Measurements from ENCODE around the gene LYST.
A peak's percentile ranks its signal among the peaks of the same experiment; 100 is the strongest.

LYST gene

DNA sequence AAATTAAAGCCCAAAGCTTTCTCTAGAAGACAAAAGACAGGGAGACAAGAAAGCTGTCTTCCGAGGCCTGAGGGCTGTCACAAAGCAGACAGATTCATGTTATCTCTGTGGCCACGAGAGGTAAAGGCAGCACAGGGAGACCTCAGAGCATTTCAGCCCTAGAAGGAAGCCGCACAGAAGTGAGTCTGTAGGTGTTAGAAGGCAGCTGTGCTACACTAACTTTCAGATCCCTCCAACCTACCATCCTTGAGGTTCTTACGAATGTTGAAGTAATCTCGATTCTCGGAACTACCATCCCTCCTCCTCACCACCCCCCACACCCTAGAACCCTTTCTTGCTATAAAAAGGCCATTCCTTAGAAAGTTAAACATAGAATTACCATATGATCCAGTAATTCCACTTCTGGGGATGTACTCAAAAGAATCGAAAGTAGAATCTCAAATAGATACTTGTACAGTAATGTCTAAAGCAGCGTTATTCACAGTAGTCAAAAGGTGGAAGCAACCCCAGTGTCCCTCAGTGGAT, 21.5 kb upstream of the LYST start:
- peak; percentile 63 for DNase-seq (ENCODE audit: low read depth)

DNA sequence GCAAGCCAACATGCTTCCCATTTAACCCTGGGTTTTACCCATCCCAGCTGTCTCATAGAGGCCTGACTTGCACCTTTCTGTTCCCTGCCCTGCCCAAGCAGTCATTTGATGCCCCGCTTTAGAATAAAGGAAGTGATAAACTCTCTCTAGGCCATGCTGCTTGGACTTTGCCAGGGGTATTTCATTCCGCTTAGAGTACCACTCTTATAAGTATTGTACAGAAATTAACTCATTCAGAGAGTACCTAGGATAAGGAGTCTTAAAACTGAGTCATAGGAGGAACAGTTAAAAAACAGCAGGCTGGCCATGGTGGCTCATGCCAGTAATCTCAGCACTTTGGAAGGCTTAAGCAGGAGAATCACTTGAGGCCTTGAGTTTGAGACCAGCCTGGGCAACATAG, 21.0 kb upstream of the LYST start:
- DNase-seq (ENCODE audit: low read depth), result no peak

DNA sequence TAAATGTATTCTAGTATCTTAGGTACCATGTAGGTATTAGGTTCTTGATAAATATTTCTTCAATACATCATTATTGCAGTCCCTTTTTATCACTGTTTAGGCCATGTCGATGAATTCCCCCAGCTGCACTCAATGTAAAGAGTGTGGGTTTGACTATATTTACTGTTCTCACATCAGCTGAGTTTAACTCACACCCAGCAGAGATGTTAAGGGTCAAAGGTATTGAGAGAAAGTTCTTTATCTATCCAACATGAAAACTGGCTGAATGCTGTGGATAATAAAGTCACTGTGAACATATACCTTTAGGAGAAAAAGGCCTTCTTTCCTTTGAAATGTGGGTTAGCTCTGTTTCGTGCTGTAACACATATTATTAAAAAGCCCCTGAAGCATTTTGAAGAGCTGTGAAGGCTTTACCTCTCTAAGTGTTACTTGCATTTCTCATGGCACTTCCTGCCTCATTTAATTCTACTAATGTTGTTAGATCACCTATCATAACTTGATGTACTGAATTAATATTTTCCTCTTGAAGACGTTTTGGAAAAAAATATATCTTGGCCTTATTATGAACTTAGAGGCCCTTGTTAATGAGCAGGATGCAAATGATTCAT, 19.1 kb upstream of the LYST start:
- DNase-seq (ENCODE audit: low read depth), result no peak

DNA sequence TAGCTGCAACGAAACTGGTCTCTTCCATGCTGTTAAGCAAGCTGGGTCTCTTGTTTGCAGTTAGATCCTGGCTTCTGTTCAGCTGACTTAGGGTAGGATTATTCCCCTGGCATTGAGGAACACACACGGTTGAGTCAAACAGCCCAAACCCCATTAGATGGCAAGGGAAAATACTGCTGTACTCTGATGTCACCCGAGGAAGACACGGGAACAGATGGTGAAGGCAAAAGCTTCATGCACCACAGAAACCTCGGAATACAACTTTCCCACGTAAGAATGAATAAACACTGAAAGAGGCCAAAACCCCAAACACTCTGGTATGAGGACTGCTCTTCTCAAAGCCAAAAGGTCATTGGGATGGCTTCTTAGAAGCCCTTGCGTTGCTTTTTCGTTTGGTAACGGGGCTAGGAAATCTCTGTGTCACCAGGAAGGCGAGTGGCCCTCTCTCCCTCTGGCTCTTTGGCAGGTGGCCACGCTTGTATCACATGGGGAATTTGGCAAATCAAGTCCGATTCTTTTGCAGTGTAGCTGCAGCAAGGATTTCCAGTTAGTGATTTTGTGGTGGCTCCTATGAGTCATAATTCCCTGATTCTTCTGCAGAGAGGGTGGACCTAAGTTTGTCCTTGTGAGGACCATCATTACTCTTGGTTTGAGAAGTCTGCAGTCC, 16.7 kb upstream of the LYST start:
- no peak for DNase-seq (ENCODE audit: low read depth)

DNA sequence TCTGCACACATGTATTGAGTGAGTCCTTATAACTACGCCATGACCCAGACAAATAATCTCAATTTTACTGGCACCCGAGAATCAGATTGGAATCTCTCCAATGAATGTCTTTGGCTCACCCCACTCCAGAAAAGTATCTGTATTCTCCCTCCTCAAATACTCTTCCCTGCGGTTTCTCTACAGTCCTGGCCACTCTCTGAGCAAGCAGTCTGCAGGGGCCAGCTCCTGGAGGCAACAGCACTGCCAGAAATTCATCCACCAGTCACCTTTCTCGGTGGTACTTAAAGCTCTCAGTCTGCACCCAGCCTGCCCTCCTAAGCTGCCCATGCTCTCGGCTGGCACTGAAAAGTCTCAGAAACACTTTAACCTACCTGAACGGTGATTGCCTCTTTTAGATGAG, 16.1 kb upstream of the LYST start:
- no peak for DNase-seq (ENCODE audit: low read depth)

DNA sequence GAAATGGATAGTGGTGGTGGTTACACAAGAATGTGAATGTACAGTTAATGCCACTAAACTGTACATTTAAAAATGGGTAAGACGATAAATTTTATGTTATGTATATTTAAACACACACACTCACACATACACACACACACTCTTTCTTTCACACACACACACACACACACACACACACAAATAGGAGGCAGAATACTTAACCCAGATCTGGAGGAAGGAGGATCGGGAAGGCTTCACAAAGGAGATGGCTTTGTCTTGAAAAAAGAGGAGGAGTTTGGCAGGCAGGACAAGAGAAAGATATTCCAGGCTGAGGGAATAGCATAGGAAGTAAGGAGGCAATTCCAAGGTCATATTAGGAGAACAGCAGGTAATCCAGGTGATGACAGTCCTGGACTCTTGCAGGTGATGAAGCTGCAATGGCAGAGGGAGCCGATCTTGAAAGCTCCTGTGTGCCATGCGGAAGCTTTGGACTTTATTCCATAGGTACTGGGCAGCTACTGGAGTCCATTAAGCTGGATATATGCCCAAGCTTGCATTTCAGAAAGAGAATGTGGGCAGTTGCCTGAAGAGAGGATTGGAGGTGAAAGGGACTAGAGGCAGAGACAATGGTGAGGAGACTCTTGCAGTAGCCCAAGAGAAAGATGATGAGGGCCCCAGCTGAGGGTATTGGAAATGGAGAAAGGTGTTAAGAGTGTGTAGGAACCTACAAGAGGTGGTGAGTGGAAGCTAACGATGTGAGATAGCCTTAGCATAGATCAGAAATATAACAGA, 15.4 kb upstream of the LYST start:
- no peak for DNase-seq (ENCODE audit: low read depth)

DNA sequence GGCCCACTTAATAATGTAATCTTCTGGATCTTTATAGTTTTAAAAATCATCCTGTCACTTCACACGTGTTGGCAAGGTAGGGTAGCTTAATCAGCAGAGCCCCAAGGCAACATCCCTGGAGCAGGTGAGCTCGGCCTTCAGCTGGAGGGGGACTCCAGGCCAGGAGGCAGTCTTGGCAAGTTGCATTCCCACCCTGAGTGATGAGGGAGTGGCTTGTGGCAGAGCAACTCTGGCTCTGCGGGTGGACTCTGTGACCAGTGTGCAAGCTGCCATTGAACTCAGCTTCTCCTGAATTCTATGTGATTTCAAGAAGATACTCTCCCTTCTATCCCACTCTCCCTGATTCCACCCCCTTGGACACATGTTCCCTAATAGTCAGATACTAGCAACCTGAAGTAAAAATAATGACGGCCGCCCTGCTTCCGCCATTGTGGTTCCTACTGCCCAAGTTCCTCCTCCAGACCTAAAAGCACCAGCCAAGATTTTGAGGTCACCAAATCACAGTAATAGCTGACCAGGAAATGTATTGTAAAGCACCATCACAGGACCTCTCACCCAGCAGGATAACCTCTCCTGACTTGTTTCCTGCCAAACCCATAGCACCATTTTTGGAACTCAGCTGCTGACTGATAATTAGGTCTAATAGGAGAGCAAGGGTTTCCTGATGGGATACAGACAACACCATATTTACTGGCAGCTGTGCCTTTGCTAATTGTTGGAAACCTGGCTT, 11.5 kb upstream of the LYST start:
- no peak for DNase-seq (ENCODE audit: low read depth)

DNA sequence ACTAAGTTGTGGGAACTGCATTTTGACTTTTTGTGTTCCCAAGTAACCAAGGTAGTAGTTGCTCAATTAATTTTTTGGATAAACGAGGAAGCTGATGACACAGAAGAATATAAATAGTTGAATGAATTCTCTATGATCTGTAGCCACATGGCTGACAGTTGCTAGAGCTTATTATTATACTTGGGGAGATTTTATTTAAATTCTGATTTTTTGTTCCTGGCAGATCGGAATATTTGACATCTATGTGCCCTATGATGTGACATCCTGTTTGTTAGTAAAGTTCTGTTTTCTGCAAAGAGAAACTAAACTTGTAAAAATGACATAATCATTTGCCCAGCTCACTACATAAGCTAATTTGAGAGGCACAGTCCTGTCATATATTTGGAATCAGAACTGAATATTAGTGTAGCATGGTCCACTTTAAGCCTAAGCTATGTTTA, 9.7 kb upstream of the LYST start:
- DNase-seq (ENCODE audit: low read depth), result no peak

DNA sequence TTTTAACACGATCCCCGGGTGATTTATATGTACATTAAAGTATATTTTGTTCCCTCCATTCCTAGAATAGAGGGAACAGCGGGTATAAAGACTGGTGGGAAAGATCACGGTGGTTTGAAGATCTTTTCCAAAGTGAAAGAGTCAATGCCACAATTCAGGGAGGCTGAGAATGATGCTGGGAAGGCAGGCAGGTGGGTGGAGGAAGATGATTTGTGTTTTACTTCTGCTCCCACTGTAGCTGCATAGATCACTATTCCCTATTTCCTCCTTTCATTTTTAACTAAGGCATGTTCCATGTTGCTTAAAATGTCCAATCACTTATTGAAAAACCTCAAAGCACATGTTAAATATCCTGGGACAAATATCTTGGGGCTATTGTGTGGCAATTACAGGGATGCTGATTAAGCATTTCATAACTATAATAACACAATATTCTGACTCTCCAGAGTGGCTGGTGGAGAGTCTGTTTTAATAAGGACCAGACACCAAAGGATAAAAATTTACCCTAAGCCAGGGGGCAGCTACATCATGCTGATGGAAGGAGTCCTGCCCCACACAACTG, 8.4 kb upstream of the LYST start:
- no peak for DNase-seq (ENCODE audit: low read depth)

DNA sequence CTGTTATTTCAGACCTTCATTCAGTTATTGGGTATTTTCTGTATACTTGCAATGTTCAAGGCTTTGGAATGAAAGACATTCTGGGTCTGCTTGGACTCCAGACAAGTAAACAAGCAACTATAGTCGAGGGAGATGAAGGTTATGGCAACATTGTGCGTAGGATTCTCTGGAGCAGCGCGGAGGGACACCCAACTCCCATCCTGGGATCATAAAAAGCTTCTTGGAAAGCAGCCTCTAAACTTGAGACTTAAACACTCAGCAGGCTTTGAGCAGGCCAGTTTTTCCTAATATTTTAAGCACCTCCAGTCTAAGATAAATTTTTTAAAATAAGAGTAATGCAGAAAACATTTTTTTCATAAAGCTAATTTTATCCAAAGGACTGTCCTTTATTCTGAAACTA, 7.6 kb upstream of the LYST start:
- DNase-seq (ENCODE audit: low read depth), result no peak

DNA sequence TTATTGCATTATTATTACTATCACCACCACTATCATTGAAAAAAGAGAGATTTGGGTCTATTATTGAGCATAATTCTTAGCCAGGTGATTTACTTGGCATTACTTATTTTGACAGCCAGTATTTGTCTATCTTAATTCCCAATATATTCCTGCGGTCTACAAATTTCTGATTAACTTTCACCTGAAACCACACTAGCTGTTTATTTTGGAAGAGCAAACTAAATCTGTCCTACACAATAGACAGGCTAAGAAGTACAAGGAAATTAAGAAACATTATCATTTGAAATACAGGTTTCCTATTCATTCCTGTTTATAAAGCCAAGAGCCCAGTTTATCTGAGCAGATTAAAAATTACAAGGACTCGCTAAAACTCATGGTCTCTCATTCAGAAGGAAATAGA, 6.9 kb upstream of the LYST start:
- DNase-seq (ENCODE audit: low read depth), result no peak

DNA sequence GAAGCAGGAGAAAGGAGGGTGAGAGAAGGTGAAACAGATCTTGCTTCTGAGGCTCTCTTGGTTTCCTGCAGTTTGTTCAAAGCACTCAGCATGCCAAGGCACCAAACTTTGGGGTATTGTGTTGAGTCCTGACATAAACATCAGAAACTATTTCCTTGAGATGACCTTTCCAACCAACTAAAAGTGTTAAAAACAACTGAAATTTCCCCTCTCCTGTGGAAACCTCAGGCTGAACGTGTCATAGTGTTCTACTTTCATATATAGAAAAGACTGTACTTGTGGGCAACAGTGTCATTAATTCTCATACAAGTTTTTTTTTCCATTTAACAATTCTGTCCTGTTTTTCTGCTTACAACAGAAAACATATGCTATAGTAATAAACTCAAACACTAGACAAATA, 6.3 kb upstream of the LYST start:
- no peak for DNase-seq (ENCODE audit: low read depth)

DNA sequence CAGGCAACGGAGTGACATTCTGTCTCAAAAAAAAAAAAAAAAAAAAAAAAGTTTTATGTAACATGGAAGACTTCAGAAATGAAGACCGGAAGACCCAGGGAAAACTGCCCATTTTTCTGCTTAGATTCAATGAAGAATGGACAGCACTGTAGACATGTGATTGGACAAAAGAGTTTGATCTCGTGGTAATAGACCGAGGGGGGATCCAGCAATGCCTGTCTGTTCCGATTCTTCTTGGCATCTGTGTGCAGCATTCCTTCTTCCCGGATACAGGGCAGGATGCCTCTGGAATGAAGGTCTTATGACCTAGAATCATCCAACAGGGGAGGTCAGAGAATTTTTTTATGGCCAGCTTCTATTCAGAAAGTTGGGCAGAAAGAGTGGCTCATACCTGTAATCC, 5.6 kb upstream of the LYST start:
- DNase-seq (ENCODE audit: low read depth), result no peak

DNA sequence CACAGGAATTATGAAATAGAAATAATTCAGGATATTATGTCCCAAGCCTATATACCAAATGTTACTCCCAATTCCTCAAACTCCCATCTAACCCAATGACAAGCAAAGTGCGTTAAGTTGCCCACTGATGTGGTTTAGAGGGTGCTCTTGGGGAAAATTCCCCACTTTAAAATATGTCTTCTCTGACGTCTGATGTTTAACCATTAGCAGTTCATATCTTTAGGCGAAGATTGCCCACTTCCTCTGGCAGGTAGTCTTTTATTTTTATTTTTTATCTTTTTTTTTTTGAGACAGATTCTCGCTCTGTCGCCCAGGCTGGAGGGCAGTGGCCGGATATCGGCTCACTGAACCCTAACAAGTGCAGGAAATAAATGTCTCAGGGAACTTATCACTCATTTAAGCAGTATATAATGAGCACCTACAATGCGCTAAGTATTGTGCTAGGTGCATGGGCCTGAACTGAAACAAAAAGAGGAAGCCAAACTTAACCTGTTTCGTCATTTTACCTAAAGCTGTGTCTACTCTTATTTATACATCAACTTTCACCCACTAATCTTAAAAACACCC, 1.3 kb upstream of the LYST start:
- DNase-seq (ENCODE audit: low read depth), result no peak

DNA sequence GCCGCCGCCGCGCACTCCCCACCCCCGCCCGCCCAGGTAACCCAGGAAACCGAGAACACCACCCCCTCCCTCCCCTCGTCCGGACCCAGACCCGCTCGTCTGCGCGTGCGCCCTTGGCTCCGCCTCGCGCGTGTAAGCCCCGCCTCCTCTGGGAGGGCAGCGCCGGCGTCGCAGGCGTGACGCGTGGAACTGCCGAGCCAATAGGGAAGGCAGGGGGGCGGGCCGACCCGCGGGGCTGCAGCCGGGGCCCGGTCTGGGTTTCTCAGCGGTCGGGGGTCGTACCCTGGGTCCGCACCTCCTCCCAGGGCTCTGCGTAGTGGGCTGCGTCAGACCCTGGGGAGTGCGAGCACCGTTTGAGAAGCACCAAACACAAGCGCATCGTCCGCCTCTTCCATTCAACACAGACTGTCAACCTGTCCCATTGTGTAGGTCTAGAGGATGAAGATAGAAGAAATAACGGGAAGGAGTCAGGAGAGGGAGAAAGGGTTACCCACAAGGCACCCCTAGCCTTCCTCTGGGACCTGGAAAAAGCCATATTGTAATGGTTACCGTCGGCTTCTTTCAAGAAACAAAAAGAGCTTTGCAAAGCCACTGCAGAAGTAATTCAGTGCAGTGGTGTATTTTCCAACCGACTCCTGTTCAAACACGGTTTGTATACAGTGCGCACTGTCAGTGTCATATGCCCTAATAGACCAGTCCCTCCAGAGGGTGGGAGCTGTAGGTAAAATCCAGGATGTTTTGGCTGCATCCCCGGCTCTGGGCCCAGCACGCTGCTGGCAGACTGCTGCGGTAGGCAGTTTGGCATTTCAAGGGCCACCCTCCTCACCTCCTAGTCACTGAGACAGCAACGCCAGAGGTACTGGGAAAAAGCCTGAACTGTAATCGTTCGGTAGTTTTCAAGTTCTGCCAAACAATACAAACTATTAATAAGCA, 473 bp upstream of the LYST start:
- DNase-seq (ENCODE audit: low read depth), result peak; percentile 97

DNA sequence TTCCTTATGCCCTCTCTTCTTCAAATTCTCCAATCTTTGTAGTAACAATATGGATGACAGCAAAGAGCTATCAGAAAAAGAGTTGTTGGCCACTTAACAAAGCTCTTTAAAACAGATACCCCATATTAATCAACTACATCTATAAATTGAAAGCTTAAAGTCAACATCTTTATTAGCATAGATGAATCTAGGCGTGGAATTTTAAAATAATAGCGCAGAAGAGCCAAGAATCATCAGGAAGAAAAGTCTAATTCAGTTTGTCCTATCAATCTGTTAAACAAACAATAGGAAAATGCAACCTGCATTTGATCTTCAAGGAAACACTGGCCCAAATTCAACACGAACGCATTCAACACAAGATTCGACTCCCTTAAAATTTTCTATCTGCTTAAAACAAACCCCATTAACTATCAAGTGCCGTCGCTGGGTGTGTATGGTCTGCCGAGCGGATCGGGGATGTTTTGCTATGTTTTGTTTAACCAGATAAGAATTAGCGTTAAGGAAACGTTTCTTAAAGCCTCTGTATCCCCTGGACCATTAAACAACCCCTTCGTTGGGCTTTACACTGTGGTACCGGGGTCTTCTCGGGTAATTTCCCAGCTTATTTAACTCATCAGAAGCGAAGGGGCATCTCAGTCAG, 1.0 kb downstream of the LYST start:
- DNase-seq (ENCODE audit: low read depth), result no peak

DNA sequence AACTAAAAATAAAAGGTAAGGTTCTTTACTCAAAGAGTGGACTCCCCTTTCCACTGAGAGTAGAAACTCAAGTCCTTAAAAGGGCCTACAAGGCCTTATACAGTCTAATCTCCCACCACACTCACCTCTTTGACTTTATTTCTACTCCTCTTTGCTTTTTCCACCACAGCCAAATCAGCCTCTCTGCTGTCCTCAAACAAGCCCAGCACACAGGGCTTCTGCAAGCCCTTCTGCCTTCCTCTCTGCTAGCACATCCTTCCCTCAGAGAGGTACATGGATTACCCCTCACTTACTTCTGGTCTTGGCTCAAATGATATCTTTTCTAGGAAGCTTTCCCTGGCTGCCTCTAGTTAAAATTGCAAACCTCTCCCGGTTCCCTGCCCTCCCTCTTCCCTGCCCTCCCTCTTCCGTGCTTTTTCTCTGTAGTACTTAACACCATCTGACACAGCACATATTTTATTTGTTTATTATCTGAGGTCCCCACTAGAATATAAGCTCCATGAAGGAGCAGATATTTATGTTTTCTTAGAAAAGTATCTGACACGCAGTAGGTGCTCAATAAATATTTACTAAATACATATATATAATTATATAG, 1.7 kb downstream of the LYST start:
- DNase-seq (ENCODE audit: low read depth), result no peak

DNA sequence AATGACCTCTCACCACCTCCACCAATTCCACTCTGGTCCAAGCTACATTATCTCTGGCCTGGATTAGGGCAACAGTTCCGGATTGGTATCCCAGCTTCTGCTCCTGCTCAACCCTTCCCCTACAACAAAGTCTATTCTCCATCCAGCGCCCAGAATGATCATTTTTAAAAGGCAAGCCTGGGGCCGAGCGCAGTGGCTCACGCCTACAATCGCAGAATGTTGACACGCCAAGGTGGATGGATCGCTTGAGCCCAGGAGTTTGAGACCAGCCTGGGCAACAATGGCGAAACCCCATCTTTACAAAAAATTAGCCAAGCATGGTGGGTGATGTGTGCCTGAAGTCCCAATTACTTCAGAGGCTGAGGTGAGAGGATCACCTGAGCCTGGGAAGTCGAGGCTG, 2.2 kb downstream of the LYST start:
- DNase-seq (ENCODE audit: low read depth), result no peak

DNA sequence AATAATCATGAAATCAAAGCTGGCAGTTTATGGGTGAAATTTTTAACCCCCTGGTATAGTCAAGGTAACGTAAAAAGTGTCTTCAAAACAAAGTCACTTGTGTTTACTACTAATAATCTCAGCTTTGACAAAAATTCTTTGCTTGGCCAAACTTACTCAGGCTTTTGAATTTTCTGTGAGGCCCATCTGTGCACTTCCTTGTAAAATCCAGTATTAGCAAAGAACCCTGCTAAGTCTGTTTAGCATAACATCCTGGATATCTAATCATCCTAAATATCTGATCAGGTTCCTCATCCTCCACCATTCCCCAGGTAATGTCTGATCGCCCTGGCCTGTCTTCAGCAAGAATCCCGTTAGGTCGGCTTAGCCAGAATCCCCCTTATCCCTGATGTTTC, 3.0 kb downstream of the LYST start:
- no peak for DNase-seq (ENCODE audit: low read depth)

DNA sequence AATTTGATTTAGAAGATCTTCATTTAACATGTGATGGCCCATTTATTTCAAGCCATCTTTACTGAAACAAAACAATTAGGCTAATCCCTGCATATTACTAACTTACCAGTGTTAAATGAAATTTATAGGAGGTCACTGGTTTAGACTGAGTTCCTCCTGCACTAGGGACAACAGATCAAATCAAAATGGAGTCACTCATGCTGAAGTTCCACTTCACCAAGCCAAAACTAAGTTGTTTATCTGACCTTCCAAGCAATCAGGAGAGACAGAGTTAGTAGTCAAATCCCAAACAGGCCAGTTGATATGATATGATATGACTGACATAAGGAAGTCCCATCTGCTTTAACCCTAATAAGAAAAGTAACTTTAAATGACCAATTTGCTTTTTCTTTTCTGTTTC, 4.8 kb downstream of the LYST start:
- no peak for DNase-seq (ENCODE audit: low read depth)
